Effector CD4-positive, alpha-beta T cell (primary cell): Measurements from ENCODE around the gene GAP43.

Experiments
- DNase-seq: peaks from one replicate; pipeline ENCODE4 v3.0.0-alpha.2; 2020

The GAP43 gene

GRCh38 chr3:115663414-115663813, 40.1 kb downstream of the GAP43 start:
- no peak for DNase-seq

GRCh38 chr3:115666081-115666480, 42.8 kb downstream of the GAP43 start:
- DNase-seq = no peak

GRCh38 chr3:115666920-115667737, 43.8 kb downstream of the GAP43 start:
- DNase-seq = no peak

- DNase-seq = no peak
Observed at GRCh38 chr3:115667738-115668065, 44.4 kb downstream of the GAP43 start.

- DNase-seq = no peak
Observed at GRCh38 chr3:115670911-115671310, 47.6 kb downstream of the GAP43 start.

GRCh38 chr3:115671761-115672455, 48.6 kb downstream of the GAP43 start:
- no peak for DNase-seq

GRCh38 chr3:115673881-115674280, 50.6 kb downstream of the GAP43 start:
- DNase-seq = no peak

- DNase-seq = no peak
Observed at GRCh38 chr3:115676336-115676735, 53.0 kb downstream of the GAP43 start.

GRCh38 chr3:115680803-115681345, 57.6 kb downstream of the GAP43 start:
- DNase-seq = no peak

- no peak for DNase-seq
Observed at GRCh38 chr3:115681736-115682135, 58.4 kb downstream of the GAP43 start.

- DNase-seq = no peak
Observed at GRCh38 chr3:115683305-115683704, 60.0 kb downstream of the GAP43 start.

GRCh38 chr3:115683773-115684172, 60.5 kb downstream of the GAP43 start:
- no peak for DNase-seq

GRCh38 chr3:115685097-115685496, 61.8 kb downstream of the GAP43 start:
- no peak for DNase-seq

GRCh38 chr3:115687721-115688120, 64.4 kb downstream of the GAP43 start:
- DNase-seq = no peak

GRCh38 chr3:115688418-115688817, 65.1 kb downstream of the GAP43 start:
- no peak for DNase-seq

GRCh38 chr3:115689928-115690327, 66.6 kb downstream of the GAP43 start:
- DNase-seq = no peak

- no peak for DNase-seq
Observed at GRCh38 chr3:115691964-115692363, 68.7 kb downstream of the GAP43 start.

GRCh38 chr3:115692887-115693524, 69.7 kb downstream of the GAP43 start:
- peak; percentile 34 for DNase-seq

GRCh38 chr3:115693868-115694267, 70.6 kb downstream of the GAP43 start:
- no peak for DNase-seq

GRCh38 chr3:115695090-115695489, 71.8 kb downstream of the GAP43 start:
- no peak for DNase-seq

- DNase-seq = no peak
Observed at GRCh38 chr3:115697263-115698053, 74.1 kb downstream of the GAP43 start.

GRCh38 chr3:115698851-115699591, 75.7 kb downstream of the GAP43 start:
- no peak for DNase-seq
